HG03045 (cell line): ENCODE results near the gene ZNF146.
"Not testable (repeated sequence)": the region's sequence is repeated elsewhere in the genome, so short reads cannot be mapped to it uniquely, and the experiment has no call there.

Experiments
- ATAC-seq: cut with Tn5 transposase; IDR thresholded peaks from one replicate; pipeline ENCODE4 v1.9.1; 2021; ENCODE audit warnings: mild to moderate bottlenecking, moderate library complexity; ENCODE audit not compliant: unreplicated experiment

ZNF146 gene

DNA sequence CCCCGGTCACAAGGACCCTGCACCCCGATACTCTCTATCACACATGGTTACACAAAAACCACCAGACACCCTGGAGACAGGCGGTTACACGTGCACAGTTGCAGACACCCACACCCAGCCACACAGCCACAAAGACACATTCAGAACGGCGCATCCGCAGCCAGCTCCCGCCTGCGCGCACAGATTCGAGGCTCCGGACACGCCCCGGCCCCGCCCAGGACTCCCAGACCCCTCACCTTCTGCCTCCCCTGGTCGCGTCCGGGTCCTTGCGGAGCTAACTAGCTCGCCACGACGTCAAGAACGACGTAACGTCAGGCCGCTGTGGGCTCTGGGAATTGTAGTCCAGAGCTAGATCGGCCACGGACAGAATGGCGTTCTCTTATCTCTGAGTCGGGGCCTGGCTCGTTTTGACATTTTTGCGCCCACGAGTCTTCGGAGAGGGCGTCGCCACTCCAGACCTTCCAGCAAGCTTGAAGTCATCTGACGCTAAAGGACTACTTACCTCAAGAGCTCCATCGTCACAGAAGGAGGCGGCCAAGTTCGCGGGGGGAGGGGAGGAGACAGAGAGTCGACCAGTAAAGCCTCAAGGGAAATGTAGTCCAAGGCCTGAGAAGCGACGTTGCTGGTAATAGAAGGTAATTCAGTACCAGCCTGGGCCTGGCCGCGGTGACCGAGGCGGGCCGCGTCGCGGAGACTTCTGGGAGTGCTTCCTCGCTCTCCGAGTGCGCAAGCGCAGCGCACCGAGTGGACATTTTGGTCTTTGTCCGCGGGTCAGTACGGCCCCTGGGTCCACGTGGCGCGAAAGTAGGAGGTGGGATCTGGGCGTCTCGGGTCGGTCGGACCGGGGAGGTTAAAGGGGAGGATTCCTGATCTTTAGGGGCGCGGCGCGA is at the start of gene ZNF146, which contains the start of gene ZNF565:
Gene ZNF146, plus strand, starts transcription at position 721 of the 890 bp plus-strand sequence. CDS start 21,335 bp downstream, outside the sequence.
Gene ZNF565, minus strand, starts transcription at position 280 of the 890 bp plus-strand sequence. CDS start 12,680 bp downstream, outside the sequence.
- ATAC-seq, result peak; percentile 90

DNA sequence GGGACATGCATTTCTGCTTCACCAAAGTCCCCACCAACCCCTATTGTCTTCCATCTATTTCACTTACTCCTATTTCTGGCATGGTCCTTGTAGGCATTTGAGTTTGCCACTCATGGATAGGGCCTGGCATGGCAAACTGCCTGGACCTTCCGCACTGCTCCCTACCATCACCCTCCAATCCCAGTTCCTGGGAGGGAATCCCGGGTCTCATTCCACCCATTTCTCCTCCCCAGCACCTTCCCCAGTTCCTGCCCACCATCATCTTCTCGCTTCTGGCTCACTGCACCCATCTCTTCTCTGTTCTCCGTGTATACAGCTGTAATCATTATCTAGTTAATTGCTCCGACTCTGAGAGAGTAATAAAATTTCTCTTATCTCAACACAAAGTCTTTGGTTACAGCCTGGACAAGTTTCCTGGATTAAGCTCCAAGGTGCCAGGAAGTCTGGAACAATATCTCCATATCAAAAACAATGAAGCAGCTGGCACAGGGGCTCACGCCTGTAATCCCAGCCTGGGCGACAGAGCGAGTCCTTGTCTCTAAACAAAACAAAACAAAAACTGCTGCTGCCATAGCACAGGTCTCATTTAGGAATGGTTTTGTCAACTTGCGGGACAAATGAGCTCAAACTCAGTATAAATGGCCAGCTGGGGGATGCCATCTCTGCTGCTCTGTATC is 45.7 kb upstream of the ZNF146 start:
- no peak for ATAC-seq

DNA sequence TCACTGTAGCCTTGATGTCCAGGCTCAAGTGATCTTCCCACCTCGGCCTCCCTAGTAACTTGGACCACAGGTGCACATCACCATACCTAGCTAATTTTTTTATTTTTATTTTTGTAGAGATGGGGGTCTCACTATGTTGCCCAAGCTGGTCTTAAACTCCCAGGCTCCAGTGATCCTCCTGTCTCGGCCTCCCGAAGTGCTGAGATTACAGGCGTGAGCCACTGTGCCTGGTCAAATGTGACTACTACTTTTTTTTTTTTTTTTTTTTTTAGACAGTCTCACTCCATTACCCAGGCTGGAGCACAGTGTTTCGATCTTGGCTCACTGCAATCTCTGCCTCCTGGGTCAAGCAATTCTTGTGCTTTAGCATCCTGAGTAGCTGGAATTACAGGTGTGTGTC is 42.1 kb upstream of the ZNF146 start:
- ATAC-seq, result no peak

DNA sequence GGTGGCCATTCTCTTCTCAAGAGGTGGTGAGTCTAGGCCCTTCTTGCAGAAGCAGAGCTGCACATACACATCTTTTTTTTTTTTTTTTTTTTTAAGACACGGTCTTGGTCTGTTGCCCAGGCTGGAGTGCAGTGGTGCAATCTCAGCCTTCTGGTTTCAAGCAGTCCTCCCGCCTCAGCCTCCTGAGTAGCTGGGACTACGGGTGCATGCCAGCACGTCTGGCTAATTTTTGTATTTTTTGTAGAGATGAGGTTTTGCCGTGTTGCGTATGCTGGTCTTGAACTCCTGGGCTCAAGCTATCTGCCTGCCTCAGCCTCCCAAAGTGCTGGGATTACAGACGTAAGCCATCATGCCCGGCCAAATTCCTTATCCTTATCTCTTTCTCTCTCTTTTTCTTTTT is 41.1 kb upstream of the ZNF146 start:
- ATAC-seq, result not testable (repeated sequence)

DNA sequence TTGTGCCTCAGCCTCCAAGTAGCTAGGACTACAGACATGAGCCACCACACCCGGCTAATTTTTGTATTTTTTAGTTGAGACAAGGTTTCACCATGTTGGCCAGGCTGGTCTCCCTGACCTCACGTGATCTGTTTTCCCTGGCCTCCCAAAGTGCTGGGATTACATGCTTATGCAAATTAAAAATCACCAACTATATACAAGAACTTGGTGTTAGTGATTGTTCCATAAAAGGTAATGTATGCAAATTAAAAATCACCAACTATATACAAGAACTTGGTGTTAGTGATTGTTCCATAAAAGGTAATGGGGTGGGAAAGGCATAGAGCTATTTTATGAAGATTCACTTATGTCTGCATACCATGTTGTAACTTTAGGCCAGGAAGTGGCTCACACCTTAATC is 35.8 kb upstream of the ZNF146 start:
- not testable (repeated sequence) for ATAC-seq

DNA sequence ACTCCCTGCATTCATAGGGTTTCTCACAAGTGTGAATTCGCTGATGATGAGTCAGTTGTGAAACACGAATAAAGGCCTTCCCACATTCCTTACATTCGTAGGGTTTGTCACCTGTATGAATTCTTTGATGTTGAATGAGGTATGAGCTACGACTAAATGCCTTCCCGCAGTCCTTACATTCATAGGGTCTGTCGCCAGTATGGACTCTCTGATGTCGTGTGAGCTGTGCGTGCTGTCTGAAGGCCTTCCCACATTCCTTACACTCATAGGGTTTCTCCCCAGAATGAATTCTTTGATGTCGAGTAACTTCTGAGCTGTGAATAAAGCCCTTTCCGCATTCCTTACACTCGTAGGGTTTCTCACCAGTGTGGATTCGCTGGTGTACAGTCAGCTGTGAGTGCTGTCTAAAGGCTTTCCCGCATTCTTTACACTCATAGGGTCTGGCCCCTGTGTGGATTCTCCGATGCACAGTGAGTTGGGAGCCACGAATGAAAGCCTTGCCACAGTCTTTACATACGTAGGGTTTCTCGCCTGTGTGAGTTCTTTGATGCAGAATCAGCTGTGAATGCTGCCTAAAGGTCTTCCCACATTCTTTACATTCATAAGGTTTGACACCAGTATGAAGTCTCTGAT is 32.2 kb upstream of the ZNF146 start:
- no peak for ATAC-seq

DNA sequence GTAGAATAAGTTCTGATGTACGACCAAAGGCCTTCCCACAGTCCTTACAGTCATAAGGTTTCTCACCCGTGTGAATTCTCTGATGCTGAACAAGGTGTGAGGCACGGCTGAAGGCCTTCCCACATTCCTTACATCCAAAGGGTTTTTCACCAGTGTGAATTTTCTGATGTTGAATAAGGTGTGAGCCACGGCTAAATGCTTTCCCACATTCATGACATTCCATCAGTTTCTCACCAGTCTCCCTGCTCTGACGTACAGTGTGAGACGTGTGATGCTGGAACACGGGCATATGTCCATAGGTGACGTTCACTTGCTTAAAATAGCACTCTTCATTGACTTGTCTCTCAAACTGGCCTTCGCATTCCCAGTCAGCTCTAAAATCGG is 31.7 kb upstream of the ZNF146 start:
- no peak for ATAC-seq

DNA sequence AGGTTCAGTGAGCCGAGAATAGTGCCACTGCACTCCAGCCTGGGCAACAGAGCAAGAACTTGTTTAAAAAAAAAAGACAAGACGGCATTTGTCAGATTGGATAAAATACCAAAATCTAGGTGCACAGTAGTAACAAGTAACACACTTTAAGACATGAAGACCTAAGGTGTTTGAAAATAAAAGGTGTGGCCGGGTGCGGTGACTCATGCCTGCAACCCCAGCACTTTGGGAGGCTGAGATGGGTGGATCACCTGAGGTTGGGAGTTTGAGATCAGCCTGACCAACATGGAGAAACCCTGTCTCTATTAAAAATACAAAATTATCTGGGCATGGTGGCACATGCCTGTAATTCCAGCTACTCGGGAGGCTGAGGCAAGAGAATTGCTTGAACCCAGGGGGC is 28.2 kb upstream of the ZNF146 start:
- ATAC-seq, result not testable (repeated sequence)

DNA sequence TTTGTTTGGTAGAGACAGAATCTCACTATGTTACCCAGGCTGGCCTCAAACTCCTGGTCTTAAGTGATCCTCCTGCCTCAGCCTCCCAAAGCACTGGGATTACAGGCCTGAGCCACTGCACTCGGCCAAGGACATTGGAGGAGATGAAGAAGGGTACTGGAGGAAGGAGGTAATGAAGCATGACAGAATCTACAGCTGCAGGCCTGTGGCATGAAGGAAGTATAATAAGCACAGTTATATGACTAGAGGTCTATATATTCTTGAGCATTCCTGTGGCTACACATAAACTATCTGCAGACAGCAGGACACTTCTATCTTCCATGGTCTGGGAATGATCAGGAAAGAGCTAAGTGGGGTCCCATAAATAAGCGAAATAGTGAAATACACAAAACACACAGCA is 18.7 kb upstream of the ZNF146 start:
- ATAC-seq, result no peak

DNA sequence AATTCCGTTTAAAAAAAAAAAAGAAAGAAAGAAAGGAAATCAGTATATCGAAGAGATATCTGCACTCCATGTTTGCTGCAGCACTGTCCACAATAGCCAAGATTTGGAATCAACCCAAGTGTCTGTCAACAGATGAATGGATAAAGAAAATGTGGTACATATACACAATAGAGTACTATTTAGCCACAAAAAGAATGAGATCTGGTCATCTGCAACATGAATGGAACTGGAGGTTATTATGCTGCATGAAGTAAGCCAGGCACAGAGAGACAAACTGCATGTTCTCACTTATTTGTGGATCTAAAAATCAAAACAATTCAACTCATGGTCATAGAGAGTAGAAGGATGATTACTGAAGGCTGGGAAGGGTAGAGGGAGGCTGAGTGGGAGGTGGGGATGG is 16.8 kb upstream of the ZNF146 start:
- ATAC-seq, result no peak

DNA sequence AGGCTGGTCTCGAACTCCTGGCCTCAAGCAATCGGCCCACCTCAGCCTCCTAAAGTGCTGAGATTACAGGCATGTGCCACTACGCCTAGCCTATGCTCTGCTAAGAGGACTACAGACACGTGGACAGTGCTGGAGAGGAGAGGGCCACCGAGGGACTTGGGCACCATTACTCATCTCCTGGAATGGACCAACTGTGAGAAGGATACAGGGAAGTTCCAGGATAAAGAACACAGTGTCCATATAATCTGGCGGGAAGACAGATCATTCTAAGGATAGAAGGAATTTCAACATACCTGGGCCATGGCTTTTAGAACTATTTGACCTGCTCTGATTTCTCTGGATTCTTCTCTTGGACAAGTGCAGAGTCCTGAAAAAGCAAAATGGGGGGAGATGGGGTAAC is 13.2 kb upstream of the ZNF146 start:
- ATAC-seq, result no peak

DNA sequence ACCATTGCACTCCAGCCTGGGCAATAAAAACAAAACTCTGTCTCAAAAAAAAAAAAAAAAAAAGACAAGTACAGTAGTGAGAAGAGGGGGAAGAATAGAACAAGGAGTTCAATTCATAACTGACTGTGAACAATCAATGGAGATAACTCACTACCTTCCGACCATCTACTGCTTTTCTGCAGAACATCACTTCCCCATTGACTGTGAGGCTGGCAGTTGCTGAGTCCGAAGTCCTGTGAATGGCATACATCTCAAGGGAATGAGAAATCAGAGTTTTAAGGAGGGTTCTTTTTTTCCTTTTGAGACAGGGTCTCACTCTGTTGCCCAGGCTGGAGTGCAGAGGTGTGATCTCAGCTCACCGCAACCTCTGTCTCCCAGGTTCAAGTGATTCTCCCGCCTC is 11.6 kb upstream of the ZNF146 start:
- ATAC-seq, result no peak

DNA sequence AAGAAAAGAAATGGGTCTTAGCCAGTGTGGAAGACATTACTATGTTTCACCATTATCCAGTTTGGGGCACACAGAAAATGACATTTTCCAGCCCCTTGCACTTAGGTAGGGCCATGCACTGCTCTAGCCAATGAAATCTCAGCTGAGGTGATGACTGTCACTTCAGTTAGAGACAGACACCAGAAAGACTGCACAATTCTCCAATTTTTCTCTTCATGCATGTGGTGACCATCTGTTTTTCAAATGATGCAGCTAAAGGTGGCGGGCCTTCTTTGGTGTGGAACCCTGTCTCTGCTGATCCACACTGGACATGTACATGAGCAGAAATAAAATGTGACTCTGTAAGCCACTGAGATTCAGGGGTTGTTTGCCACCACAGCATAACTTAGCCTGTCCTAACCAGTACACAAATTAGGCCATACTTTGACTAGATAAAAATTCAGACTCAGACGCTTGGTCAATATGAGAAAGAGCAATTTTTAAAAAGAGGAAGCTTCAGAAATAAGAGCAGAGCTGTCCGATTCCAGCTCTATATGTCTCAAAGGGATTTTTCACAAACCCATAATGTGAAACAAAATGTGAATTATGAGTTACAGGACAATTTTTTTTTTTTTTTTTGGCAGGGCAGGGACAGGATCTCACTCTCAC is 7.2 kb upstream of the ZNF146 start:
- ATAC-seq, result no peak

DNA sequence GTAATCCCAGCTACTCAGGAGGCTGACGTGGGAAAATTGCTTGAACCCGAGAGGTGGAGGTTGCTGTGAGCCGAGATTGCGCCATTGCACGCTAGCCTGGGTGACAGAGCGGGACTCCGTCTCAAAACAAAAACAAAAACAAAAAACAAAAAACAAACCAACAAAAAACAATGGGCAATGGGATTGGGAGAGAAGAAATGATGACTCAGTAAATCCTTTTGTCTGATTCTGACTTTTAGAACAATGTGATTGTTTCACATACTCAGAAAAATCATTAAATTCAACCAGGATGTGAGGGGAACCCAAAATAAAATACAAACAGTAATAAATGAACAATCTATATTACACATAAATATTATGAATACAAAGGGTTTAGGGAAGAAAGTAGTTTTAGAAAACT is 5.5 kb upstream of the ZNF146 start:
- no peak for ATAC-seq

DNA sequence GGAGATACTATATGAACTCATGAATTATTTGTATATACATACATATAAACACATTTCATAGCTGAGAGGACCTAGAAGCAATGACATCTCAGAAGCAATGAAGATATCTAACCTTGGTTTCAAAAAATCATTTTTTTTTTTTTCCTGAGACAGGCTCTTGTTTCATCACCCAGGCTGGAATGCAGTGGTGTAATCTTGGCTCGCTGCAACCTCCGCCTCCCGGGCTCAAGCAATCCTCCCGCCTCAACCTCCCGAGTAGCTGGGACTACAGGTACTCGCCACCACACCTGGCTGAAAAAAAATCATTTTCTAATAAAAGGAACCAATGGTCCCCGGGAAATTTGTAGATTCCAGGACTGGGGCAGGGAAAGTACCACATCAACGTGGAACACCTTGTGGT is 4.4 kb upstream of the ZNF146 start:
- ATAC-seq, result no peak

DNA sequence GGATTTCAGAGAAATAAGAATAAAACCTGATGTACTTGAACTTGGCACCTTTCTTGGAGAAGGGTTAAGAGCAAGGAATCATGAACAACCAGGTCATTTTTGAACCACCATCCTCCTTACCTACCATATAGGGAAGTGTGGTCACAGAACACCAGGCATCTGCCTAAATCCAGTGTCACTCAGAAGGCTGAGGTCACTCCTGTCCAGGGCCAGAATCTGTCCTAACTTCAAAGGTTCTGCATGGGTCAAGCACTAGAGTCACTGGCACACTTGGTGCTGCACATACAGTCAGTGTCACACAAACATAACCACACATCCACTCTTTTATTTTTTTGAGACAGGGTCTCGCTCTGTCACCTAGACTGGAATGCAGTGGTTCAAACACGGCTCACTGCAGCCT is 2.0 kb upstream of the ZNF146 start:
- ATAC-seq, result no peak

DNA sequence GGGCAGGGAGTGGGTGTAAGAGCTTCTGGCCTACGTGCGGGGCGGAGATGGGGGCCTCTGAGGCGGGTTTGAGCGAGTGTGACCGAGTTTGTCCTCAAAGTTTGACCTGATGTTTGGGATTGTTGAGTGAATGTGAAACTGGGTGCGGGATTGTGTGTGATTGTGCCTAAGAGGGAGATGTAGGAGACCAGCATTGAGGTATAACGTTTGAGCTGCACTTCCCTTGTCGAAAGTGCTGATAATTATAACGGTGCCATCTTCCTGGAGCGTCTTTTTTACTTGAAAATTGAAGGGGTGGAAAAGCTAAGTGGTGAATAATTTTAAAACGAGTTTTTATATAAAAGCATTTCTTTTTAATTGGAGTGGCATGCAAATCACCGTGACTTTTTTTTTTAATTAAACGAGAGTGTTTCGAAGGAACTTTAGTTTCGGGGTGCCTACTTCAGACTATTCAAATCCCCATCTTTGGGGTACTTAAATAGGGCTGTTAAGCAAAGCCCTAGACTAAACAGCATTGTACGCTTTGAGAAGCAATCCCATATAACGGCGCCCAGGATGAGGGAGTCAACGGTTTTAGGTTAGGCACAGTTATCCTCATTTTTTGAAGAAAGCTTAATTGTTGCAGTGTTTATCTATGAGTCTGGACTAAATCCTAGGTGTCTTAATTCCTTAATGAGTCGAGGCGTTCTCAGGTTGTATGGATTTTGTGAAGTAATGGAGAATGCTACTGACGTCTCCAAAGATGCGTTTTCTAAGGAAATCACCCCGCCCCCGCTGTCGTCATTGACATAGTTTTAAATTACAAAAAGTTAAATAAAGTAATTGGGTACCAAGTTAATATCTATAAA is 594 bp downstream of the ZNF146 start:
- ATAC-seq, result no peak

DNA sequence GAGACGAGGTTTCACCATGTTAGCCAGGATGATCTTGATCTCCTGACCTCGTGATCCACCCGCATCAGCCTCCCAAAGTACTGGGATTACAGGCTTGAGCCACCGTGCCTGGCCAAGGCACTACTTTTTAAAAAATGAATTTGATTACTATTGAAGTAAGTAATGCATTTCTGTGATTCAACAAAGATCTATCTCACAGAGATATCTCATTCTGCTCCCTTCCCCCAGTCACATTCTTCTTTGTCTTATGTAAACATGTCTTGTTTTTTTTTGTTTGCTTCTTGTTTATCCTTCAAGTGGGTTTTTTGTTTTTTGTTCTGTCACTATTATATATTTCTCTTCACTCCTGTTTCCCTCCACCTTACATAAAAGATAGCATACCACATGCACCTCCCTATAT is 6.6 kb downstream of the ZNF146 start:
- ATAC-seq, result no peak

DNA sequence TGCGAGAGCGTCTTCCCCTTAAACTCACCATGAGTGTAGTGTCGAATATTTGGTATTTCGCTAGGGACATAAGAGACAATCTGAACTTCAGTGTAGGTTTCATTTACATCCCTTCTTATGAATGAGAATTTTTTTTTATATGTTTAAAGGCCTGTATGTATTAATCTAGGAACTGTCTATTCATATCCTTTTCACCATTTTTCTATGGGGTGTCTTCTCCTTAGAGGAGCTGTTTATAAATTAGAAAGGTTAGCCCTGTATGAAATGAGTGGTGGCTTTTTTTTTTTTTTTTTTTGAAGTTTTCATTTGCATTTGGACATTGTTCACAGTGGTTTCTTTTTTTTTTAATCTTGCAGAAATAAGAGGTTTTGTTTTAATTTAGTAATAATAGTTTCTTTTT is 7.6 kb downstream of the ZNF146 start:
- no peak for ATAC-seq

DNA sequence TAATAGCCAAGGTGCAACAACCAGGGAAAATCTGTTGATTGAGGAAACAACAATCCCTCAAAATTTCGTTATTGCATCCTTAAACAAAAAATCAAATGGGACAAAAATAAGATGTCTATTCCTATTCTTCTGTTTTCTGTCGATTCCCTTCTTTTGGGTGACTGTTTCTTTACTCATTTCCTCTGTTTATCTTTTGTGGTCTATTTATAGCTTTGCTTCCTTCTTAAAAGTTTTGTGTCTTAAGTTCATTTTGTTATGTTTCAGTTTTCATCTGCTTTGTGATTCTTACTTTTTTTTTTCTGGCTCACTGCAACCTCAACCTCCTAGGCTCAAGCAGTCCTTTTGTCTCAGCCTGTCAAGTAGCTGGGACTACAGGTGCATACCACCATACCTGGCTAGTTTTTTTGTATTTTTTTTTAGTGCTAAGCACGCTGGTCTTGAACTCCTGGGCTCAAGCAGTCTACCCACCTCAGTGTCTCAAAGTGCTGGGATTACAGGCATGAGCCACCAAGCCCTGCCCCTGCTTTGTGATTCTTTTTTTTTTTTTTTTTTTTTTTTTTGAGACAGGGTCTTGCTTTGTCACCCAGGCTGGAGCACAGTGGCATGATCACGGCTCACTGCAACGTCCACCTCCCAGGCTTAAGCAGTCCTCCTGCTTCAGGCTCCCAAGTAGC is 10.4 kb downstream of the ZNF146 start:
- ATAC-seq, result no peak
